Esophagus muscularis mucosa (tissue), 3 donors: Measurements from ENCODE around the gene PCDHGA1.
A peak's percentile ranks its signal among the peaks of the same experiment; 100 is the strongest.

Source experiments
- CTCF ChIP-seq, 3 experiments: fragments of 200-600 bp in 2 of 3; fragments of 450-650 bp in 1 of 3; sonication (generic) in 2 of 3; IDR thresholded peaks; one replicate each; pipeline ENCODE4 v1.5.1; 2017 to 2019; ENCODE audit warnings: antibody characterized with exemption in 3 of 3, mild to moderate bottlenecking in 2 of 3, moderate library complexity in 1 of 3
- POLR2A ChIP-seq: fragments of 450-650 bp; IDR thresholded peaks from one replicate; pipeline ENCODE4 v1.6.1; 2017; ENCODE audit warnings: antibody characterized with exemption, moderate library complexity, mild to moderate bottlenecking, low read depth

- peak; percentile 99 to 100 (median 99) for TF ChIP-seq CTCF (IDR thresholded peaks at IDR 0.05)
- no peak for TF ChIP-seq POLR2A
Measured at GRCh38 chr5:141524604-141525597, 194.6 kb downstream of the PCDHGA1 start.
